ENCODE measurements around the gene C11orf52.
A peak's percentile ranks its signal among the peaks of the same experiment; 100 is the strongest.

Gene C11orf52

GRCh38 chr11:111933872-111934271 lies 15.2 kb downstream of the C11orf52 start:
- no peak for ATAC-seq (ENCODE audit: low read depth)
- H3K27me3 ChIP-seq (ENCODE audit: insufficient read depth, poor library complexity, severe bottlenecking): no peaks in the 10 kb centered on the region
- no peak overlapping the region for H3K27ac ChIP-seq (ENCODE audit: poor library complexity, severe bottlenecking)
- DNase-seq (ENCODE audit: low spot score): no peak
- H3K4me1 ChIP-seq (ENCODE audit: insufficient read depth, poor library complexity, severe bottlenecking): peaks cover 13% of the 10 kb centered on the region
- no peaks in the 10 kb centered on the region for H3K36me3 ChIP-seq (ENCODE audit: low read depth)
- no peak for TF ChIP-seq CTCF (IDR thresholded peaks at IDR 0.05; ENCODE audit: poor library complexity, severe bottlenecking)
- no peak overlapping the region for H3K4me3 ChIP-seq (ENCODE audit: severe bottlenecking)
- no peaks in the 10 kb centered on the region for H3K9me3 ChIP-seq (ENCODE audit: severe bottlenecking)

- H3K27me3 ChIP-seq (ENCODE audit: insufficient read depth, poor library complexity, severe bottlenecking): no peaks in the 10 kb centered on the region
- H3K27ac ChIP-seq (ENCODE audit: poor library complexity, severe bottlenecking): no peak overlapping the region
- no peaks in the 10 kb centered on the region for H3K36me3 ChIP-seq (ENCODE audit: low read depth)
- TF ChIP-seq CTCF (IDR thresholded peaks at IDR 0.05; ENCODE audit: poor library complexity, severe bottlenecking): no peak
- H3K4me1 ChIP-seq (ENCODE audit: insufficient read depth, poor library complexity, severe bottlenecking): peaks cover 17% of the 10 kb centered on the region
- ATAC-seq (ENCODE audit: low read depth) (no peak), DNase-seq (ENCODE audit: low spot score) (no peak)
- no peaks in the 10 kb centered on the region for H3K9me3 ChIP-seq (ENCODE audit: severe bottlenecking)
- no peak overlapping the region for H3K4me3 ChIP-seq (ENCODE audit: severe bottlenecking)
These were observed 15.6 kb downstream of the C11orf52 start for GRCh38 chr11:111934306-111934705.

GRCh38 chr11:111935317-111936039 lies 16.8 kb downstream of the C11orf52 start:
- no peak for TF ChIP-seq CTCF (IDR thresholded peaks at IDR 0.05; ENCODE audit: poor library complexity, severe bottlenecking)
- Histone ChIP-seq H3K9me3 (ENCODE audit: severe bottlenecking) (no peaks in the 10 kb centered on the region), H3K27me3 (ENCODE audit: insufficient read depth, poor library complexity, severe bottlenecking) (no peaks in the 10 kb centered on the region), H3K4me3 (ENCODE audit: severe bottlenecking) (no peak overlapping the region), H3K27ac (ENCODE audit: poor library complexity, severe bottlenecking) (no peak overlapping the region), H3K4me1 (ENCODE audit: insufficient read depth, poor library complexity, severe bottlenecking) (peaks cover 24% of the 10 kb centered on the region), H3K36me3 (ENCODE audit: low read depth) (no peaks in the 10 kb centered on the region)
- ATAC-seq (ENCODE audit: low read depth): no peak
- DNase-seq (ENCODE audit: low spot score): no peak

GRCh38 chr11:111936040-111936540 lies 17.4 kb downstream of the C11orf52 start:
- H3K9me3 ChIP-seq (ENCODE audit: severe bottlenecking): no peaks in the 10 kb centered on the region
- no peak overlapping the region for H3K4me3 ChIP-seq (ENCODE audit: severe bottlenecking)
- H3K27ac ChIP-seq (ENCODE audit: poor library complexity, severe bottlenecking): no peak overlapping the region
- no peak for ATAC-seq (ENCODE audit: low read depth)
- no peak for DNase-seq (ENCODE audit: low spot score)
- H3K27me3 ChIP-seq (ENCODE audit: insufficient read depth, poor library complexity, severe bottlenecking): no peaks in the 10 kb centered on the region
- no peaks in the 10 kb centered on the region for H3K36me3 ChIP-seq (ENCODE audit: low read depth)
- TF ChIP-seq CTCF (IDR thresholded peaks at IDR 0.05; ENCODE audit: poor library complexity, severe bottlenecking): no peak
- H3K4me1 ChIP-seq (ENCODE audit: insufficient read depth, poor library complexity, severe bottlenecking): peaks cover 24% of the 10 kb centered on the region

- H3K27me3 ChIP-seq (ENCODE audit: insufficient read depth, poor library complexity, severe bottlenecking): no peaks in the 10 kb centered on the region
- ATAC-seq (ENCODE audit: low read depth) (no peak; the same call in 2 of the 3 replicates), DNase-seq (ENCODE audit: low spot score) (no peak)
- H3K4me1 ChIP-seq (ENCODE audit: insufficient read depth, poor library complexity, severe bottlenecking): peaks cover 29% of the 10 kb centered on the region
- H3K9me3 ChIP-seq (ENCODE audit: severe bottlenecking): no peaks in the 10 kb centered on the region
- H3K36me3 ChIP-seq (ENCODE audit: low read depth): no peaks in the 10 kb centered on the region
- H3K27ac ChIP-seq (ENCODE audit: poor library complexity, severe bottlenecking): peak overlapping the region; percentile 97
- no peak for TF ChIP-seq CTCF (IDR thresholded peaks at IDR 0.05; ENCODE audit: poor library complexity, severe bottlenecking)
- peak overlapping the region; percentile 40 for H3K4me3 ChIP-seq (ENCODE audit: severe bottlenecking)
These were observed 18.7 kb downstream of the C11orf52 start for GRCh38 chr11:111937461-111937769.
